Nephron progenitor cell (in vitro differentiated cells): ENCODE results near the gene PCDHGB5.

Experiments used
- DNase-seq: peaks from one replicate; pipeline ENCODE4 v3.0.0; 2021
- H3K27ac Mint-ChIP-seq: 2 replicates; pipeline ENCODE4 v1.8.0; 2021; ENCODE audit warnings: mild to moderate bottlenecking, moderate library complexity, mixed read lengths
- H3K27me3 Mint-ChIP-seq: 2 replicates; pipeline ENCODE4 v1.8.0; 2021; ENCODE audit warnings: mild to moderate bottlenecking, low read depth, mixed read lengths; ENCODE audit not compliant: poor library complexity
- H3K36me3 Mint-ChIP-seq: 2 replicates; pipeline ENCODE4 v1.8.0; 2021; ENCODE audit warnings: low read depth, mixed read lengths
- H3K4me1 Mint-ChIP-seq: 2 replicates; pipeline ENCODE4 v1.8.0; 2021; ENCODE audit warnings: mixed read lengths
- H3K4me3 Mint-ChIP-seq: 2 replicates; pipeline ENCODE4 v1.8.0; 2021; ENCODE audit warnings: mild to moderate bottlenecking, moderate library complexity, mixed read lengths
- H3K9me3 Mint-ChIP-seq: 2 replicates; pipeline ENCODE4 v1.8.0; 2021; ENCODE audit warnings: mild to moderate bottlenecking, moderate library complexity, mixed read lengths
- CTCF ChIP-seq: fragments of 200-600 bp; sonication (generic); IDR thresholded peaks from 2 replicates; pipeline ENCODE4 v1.5.0; 2021; ENCODE audit warnings: antibody characterized with exemption

Gene PCDHGB5

GRCh38 chr5:141419074-141419880 lies 21.5 kb downstream of the PCDHGB5 start:
- DNase-seq, result no peak
- Mint-ChIP-seq H3K4me1 (peaks cover 5% of the 10 kb centered on the region), H3K36me3 (peaks cover 97% of the 10 kb centered on the region), H3K4me3 (peak overlapping the region; percentile 80), H3K27me3 (peaks cover 17% of the 10 kb centered on the region), H3K27ac (no peak overlapping the region), H3K9me3 (peaks cover 97% of the 10 kb centered on the region)
- TF ChIP-seq CTCF, result no peak

- Mint-ChIP-seq H3K4me1 (peaks cover 5% of the 10 kb centered on the region), H3K27me3 (peaks cover 14% of the 10 kb centered on the region), H3K27ac (no peak within 1 kb of the TSS), H3K9me3 (peaks cover 97% of the 10 kb centered on the region), H3K4me3 (peak within 1 kb of the TSS; percentile 32), H3K36me3 (peaks cover 98% of the 10 kb centered on the region)
- no peak for TF ChIP-seq CTCF
- no peak for DNase-seq
Measured at GRCh38 chr5:141420855-141421488, 23.2 kb downstream of the PCDHGB5 start, which contains the start of gene PCDHGA11. TSS of gene PCDHGA11 (plus strand) at chr5:141421051. CDS start at chr5:141421228, 177 bp downstream.

GRCh38 chr5:141421489-141421855 lies 23.7 kb downstream of the PCDHGB5 start:
- Mint-ChIP-seq H3K4me3 (no peak overlapping the region), H3K9me3 (peaks cover 97% of the 10 kb centered on the region), H3K27me3 (peaks cover 14% of the 10 kb centered on the region), H3K36me3 (peaks cover 98% of the 10 kb centered on the region), H3K4me1 (peaks cover 5% of the 10 kb centered on the region), H3K27ac (no peak overlapping the region)
- DNase-seq, result no peak
- TF ChIP-seq CTCF, result no peak

GRCh38 chr5:141422742-141423291 lies 25.1 kb downstream of the PCDHGB5 start:
- H3K36me3 Mint-ChIP-seq, result peaks cover 99% of the 10 kb centered on the region
- peaks cover 13% of the 10 kb centered on the region for H3K27me3 Mint-ChIP-seq
- no peak overlapping the region for H3K4me3 Mint-ChIP-seq
- H3K9me3 Mint-ChIP-seq, result peaks cover 98% of the 10 kb centered on the region
- DNase-seq, result no peak
- no peak overlapping the region for H3K27ac Mint-ChIP-seq
- peaks cover 3% of the 10 kb centered on the region for H3K4me1 Mint-ChIP-seq
- no peak for TF ChIP-seq CTCF

- Mint-ChIP-seq H3K4me3 (peak overlapping the region; percentile 44), H3K27me3 (no peaks in the 10 kb centered on the region), H3K4me1 (no peaks in the 10 kb centered on the region), H3K27ac (no peak overlapping the region), H3K9me3 (peaks cover 99% of the 10 kb centered on the region), H3K36me3 (peaks cover 98% of the 10 kb centered on the region)
- no peak for DNase-seq
- TF ChIP-seq CTCF, result no peak
Measured at GRCh38 chr5:141427783-141428426, 30.2 kb downstream of the PCDHGB5 start.
